Transverse colon (tissue), 4 donors: Measurements from ENCODE around the gene TDRD15. TPM values are rescaled to one million over a fixed set of nuclear protein-coding genes. Genes with fewer than 3 reads are reported as not detected.
"Not testable (repeated sequence)": the region's sequence is repeated elsewhere in the genome, so short reads cannot be mapped to it uniquely, and the experiment has no call there.

Source experiments
- DNase-seq: peaks from one replicate; pipeline ENCODE4 v3.0.0-alpha.2; 2019
- H3K27ac ChIP-seq, 4 donors: fragments of 200-600 bp; sonication (generic); 2 replicates each; pipeline ENCODE4 v1.5.1; 2016 to 2018; ENCODE audit warnings: inconsistent platforms in 4 of 4
- H3K27me3 ChIP-seq: fragments of 200-600 bp; sonication (generic); 2 replicates; pipeline ENCODE4 v1.5.1; 2017; ENCODE audit warnings: inconsistent platforms
- H3K36me3 ChIP-seq, 4 donors: fragments of 200-600 bp; sonication (generic); 2 replicates each; pipeline ENCODE4 v1.5.1; 2017 to 2019; ENCODE audit warnings: inconsistent platforms in 4 of 4
- H3K4me1 ChIP-seq, 4 donors: fragments of 200-600 bp; sonication (generic); 2 replicates each; pipeline ENCODE4 v1.5.1; 2017 to 2020; ENCODE audit warnings: inconsistent platforms in 4 of 4
- H3K4me3 ChIP-seq, 4 donors: fragments of 200-600 bp; sonication (generic); 1 replicate in 1 of 4; 2 replicates in 3 of 4; pipeline versions ENCODE4 v1.5.1 to v1.6.1; 2017 to 2019; ENCODE audit warnings: inconsistent platforms in 4 of 4
- H3K9me3 ChIP-seq, 2 donors: fragments of 200-600 bp; sonication (generic); 2 replicates each; pipeline ENCODE4 v1.5.1; 2017 to 2019; ENCODE audit warnings: inconsistent platforms in 2 of 2
- CTCF ChIP-seq, 5 experiments: fragments of 200-600 bp in 3 of 5; fragments of 450-650 bp in 2 of 5; sonication (generic) in 3 of 5; IDR thresholded peaks; 1 replicate in 2 of 5; 2 replicates in 3 of 5; pipeline ENCODE4 v1.5.1; 2016 to 2017; ENCODE audit warnings: antibody characterized with exemption in 5 of 5, inconsistent platforms in 3 of 5, mild to moderate bottlenecking in 2 of 5, moderate library complexity in 1 of 5
- EP300 ChIP-seq: sonication (generic); formaldehyde crosslinking; IDR thresholded peaks from one replicate; pipeline ENCODE4 v1.6.1; 2017; ENCODE audit warnings: antibody characterized with exemption, low read depth
- POLR2A ChIP-seq: fragments of 450-650 bp; IDR thresholded peaks from one replicate; pipeline ENCODE4 v1.6.1; 2016; ENCODE audit warnings: antibody characterized with exemption, mild to moderate bottlenecking, moderate library complexity
- POLR2AphosphoS5 ChIP-seq, 3 donors: sonication (generic); formaldehyde crosslinking; IDR thresholded peaks; one replicate each; pipeline ENCODE4 v1.6.1; 2016; ENCODE audit warnings: antibody characterized with exemption in 3 of 3
- WGBS, 2 donors: methylation state at CpG; one replicate each; pipeline ENCODE4 v1.1.5; 2018; ENCODE audit warnings: low coverage in 1 of 2; 5-methylcytosine and 5-hydroxymethylcytosine counted together
- in situ Hi-C, 4 donors: fragments of 200-750 bp; cut with MboI; loops; one replicate each; pipeline versions ENCODE4 v1.15.0 to v1.15.1; 2017; ENCODE audit warnings: low sequenced_read_pairs in 3 of 4, low pct_ligation_motif_present in 1 of 4, low pct_unique_long_range_greater_than_20kb in 1 of 4
- intact Hi-C: fragments of 100-400 bp; cut with DNase I; formaldehyde crosslinking; loops from one replicate; pipeline ENCODE4 v1.15.1; 2023; ENCODE audit warnings: low total_unique reads
- total RNA-seq, 4 donors: library from RNA; depleted of rRNA; stranded (reverse); fragments of >200 nt; gene quantifications; one replicate each; pipeline ENCODE4 v1.1.0, GENCODE V29; 2016

TDRD15 gene
- total RNA-seq, 4 donors from 2014 or later = 0.32 TPM; not detected in 3

DNA sequence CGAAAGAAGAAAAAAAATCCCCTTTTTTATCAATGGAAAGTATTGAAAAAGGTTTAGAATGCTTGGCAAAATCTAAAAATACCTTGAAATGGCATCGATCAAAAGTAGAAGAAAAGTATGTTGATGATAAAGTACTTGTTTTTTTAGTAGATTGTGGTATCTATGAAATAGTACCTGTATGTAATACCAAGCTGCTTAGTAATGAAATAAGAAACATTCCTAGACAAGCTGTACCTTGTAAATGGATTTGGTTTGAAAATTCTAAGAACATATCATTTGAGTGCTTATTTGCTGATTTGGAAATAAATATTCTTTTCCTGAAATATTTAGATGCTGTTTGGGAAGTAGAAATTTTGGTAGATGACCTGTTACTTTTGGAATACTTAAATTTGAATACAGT, 18.4 kb downstream of the TDRD15 start:
- Histone ChIP-seq H3K4me3 (no peak overlapping the region), H3K27ac (no peak overlapping the region), H3K27me3 (peaks cover 6% of the 10 kb centered on the region), H3K4me1 (no peaks in the 10 kb centered on the region), H3K9me3 (no peaks in the 10 kb centered on the region), H3K36me3 (no peaks in the 10 kb centered on the region)
- in situ Hi-C loops = no loop called here
- TF ChIP-seq POLR2A (no peak), CTCF (IDR thresholded peaks at IDR 0.05) (no peak), EP300 (no peak), POLR2AphosphoS5 (IDR thresholded peaks at IDR 0.05) (no peak)
- WGBS, 2 donors = 66 to 73% methylated on average over 2 of the region's 2 CpGs
- no peak for DNase-seq
- intact Hi-C loops = no loop called here

GRCh38 chr2:21146638-21147037, 22.9 kb downstream of the TDRD15 start:
- no peaks in the 10 kb centered on the region for H3K36me3 ChIP-seq
- no peak for TF ChIP-seq CTCF (IDR thresholded peaks at IDR 0.05)
- TF ChIP-seq POLR2A = no peak
- TF ChIP-seq EP300 = no peak
- TF ChIP-seq POLR2AphosphoS5 (IDR thresholded peaks at IDR 0.05) = no peak
- in situ Hi-C loops (no loop called here), intact Hi-C loops (no loop called here)
- no peaks in the 10 kb centered on the region for H3K4me1 ChIP-seq
- H3K4me3 ChIP-seq = no peak overlapping the region
- DNase-seq = no peak
- no peaks in the 10 kb centered on the region for H3K9me3 ChIP-seq
- H3K27me3 ChIP-seq = peaks cover 6% of the 10 kb centered on the region
- no peak overlapping the region for H3K27ac ChIP-seq
- 93 to 95% methylated on average over 2 of the region's 2 CpGs for WGBS, 2 donors

DNA sequence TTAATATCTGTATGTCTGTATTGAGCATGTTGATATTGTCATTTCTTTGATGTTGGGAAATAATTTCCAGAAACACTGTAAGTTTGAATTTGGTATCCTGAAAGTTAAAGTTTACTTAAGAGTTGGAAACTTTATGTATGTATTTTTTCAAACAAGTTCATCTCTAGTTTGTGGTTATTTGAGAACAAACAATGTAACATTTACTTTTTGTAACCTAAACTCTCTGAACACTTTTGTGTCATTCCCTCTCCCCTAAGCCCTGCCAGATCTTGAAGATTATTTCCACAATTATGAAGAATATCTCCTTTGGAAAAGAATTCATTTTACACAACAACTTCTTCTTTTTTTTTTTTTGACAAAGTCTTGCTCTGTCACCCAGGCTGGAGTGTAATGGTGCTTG, 24.9 kb downstream of the TDRD15 start:
- Histone ChIP-seq H3K9me3 (no peaks in the 10 kb centered on the region), H3K27me3 (peaks cover 4% of the 10 kb centered on the region), H3K27ac (no peak overlapping the region), H3K4me1 (no peaks in the 10 kb centered on the region), H3K36me3 (no peaks in the 10 kb centered on the region), H3K4me3 (no peak overlapping the region)
- intact Hi-C loops (no loop called here), in situ Hi-C loops (no loop called here)
- no peak for DNase-seq
- TF ChIP-seq POLR2AphosphoS5 (IDR thresholded peaks at IDR 0.05) (no peak), EP300 (no peak), POLR2A (no peak), CTCF (IDR thresholded peaks at IDR 0.05) (no peak)

DNA sequence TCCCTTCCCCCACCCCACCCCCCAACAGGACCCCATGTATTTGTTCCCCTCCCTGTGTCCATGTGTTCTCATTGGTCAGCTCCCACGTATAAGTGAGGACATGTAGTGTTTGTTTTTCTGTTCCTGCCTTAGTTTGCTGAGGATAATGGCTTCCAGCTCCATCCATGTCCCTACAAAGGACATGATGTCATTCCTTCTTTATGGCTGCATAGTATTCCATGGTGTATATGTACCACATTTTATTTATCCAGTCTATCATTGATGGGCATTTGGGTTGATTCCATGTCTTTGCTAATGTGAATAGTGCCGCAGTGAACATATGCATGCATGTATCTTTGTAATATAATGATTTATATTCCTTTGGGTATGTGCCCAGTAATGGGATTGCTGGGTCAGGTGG, 27.5 kb downstream of the TDRD15 start:
- H3K4me1 ChIP-seq, H3K27ac ChIP-seq, DNase-seq, H3K27me3 ChIP-seq, H3K36me3 ChIP-seq, H3K4me3 ChIP-seq, intact Hi-C loops, in situ Hi-C loops, H3K9me3 ChIP-seq: not testable (repeated sequence)
- WGBS, 2 donors = 22 to 34% methylated on average over 2 of the region's 2 CpGs

DNA sequence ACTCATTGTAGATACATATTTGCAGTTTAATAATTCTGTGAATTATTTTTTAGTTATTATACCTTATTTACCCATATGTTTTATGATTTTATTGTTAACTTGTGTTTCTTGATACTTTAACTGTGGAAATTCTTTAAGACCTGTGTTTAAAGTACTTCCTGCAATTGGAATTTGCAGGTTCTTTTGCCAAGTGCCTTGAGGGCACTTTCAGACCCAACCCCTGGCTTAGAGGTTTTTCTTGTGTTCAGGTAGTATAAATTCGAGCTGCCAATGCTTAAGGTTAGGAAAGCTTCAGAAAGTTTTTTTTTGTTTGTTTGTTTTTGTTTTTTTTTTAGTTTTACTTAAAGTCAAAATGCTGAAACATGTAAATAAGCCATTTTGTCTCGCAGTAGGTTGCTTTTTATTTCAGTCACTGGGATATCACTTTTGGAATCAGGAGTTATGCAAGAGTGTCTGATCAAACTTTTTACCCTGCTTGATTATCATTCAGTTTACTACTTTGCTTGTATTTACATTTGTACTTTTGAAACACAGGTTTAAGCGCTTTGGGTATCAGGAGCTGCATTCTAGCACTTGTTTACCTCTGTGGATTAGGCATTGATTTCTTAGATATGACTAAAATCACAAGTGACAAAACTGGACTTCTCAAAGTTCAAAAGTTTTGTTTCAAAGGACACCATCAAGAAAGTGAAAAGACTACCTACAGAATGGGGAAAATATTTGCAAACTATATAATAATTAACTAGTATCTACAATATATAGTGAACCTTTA, 31.8 kb downstream of the TDRD15 start:
- intact Hi-C loops (no loop called here), in situ Hi-C loops (no loop called here)
- Histone ChIP-seq H3K4me3 (no peak overlapping the region), H3K36me3 (no peaks in the 10 kb centered on the region), H3K27me3 (no peaks in the 10 kb centered on the region), H3K9me3 (no peaks in the 10 kb centered on the region), H3K27ac (no peak overlapping the region), H3K4me1 (no peaks in the 10 kb centered on the region)
- TF ChIP-seq CTCF (IDR thresholded peaks at IDR 0.05) = no peak
- no peak for TF ChIP-seq EP300
- TF ChIP-seq POLR2A = no peak
- no peak for TF ChIP-seq POLR2AphosphoS5 (IDR thresholded peaks at IDR 0.05)
- DNase-seq = no peak
- 30 to 38% methylated on average over 3 of the region's 3 CpGs for WGBS, 2 donors
